Body of pancreas (tissue), 4 donors: ENCODE results near the gene AXL. TPM values are rescaled to one million over a fixed set of nuclear protein-coding genes. Genes with fewer than 3 reads are reported as not detected.

ENCODE experiments used
- ATAC-seq: fragments of 150-250 bp; one replicate; pipeline ENCODE4 v1.9.1; 2016
- DNase-seq, 4 donors: peaks; one replicate each; pipeline ENCODE4 v3.0.0-alpha.2; 2019
- H3K27ac ChIP-seq, 4 donors: fragments of 200-600 bp; sonication (generic); 1 replicate in 3 of 4; 2 replicates in 1 of 4; pipeline versions ENCODE4 v1.5.1 to v1.6.1; 2016 to 2019; ENCODE audit warnings: mild to moderate bottlenecking in 1 of 4, mixed read lengths in 1 of 4, moderate library complexity in 1 of 4
- H3K27me3 ChIP-seq, 2 donors: fragments of 200-600 bp; sonication (generic); one replicate each; pipeline ENCODE4 v1.6.0; 2016; ENCODE audit warnings: mild to moderate bottlenecking in 1 of 2
- H3K36me3 ChIP-seq, 2 donors: fragments of 200-600 bp; sonication (generic); replicated peaks in 1 of 2; 2 replicates each; pipeline ENCODE4 v1.5.1; 2016; ENCODE audit warnings: low read depth in 2 of 2; ENCODE audit not compliant: insufficient read depth in 1 of 2
- H3K4me1 ChIP-seq: fragments of 200-600 bp; sonication (generic); one replicate; pipeline ENCODE4 v1.6.0; 2016
- H3K4me3 ChIP-seq, 2 donors: fragments of 200-600 bp; sonication (generic); 1 replicate in 1 of 2; 2 replicates in 1 of 2; pipeline ENCODE4 v1.5.1; 2016 to 2019
- H3K9me3 ChIP-seq, 3 donors: fragments of 200-600 bp; sonication (generic); 1 replicate in 2 of 3; 2 replicates in 1 of 3; pipeline ENCODE4 v1.5.1; 2016
- CTCF ChIP-seq, 7 experiments: fragments of 450-650 bp in 4 of 7; fragments of 200-600 bp in 3 of 7; sonication (generic) in 3 of 7; IDR thresholded peaks; one replicate each; pipeline ENCODE4 v1.5.1; 2016 to 2019; ENCODE audit warnings: antibody characterized with exemption in 7 of 7
- POLR2A ChIP-seq, 3 donors: fragments of 450-650 bp; IDR thresholded peaks; one replicate each; pipeline ENCODE4 v1.6.1; 2016; ENCODE audit warnings: antibody characterized with exemption in 3 of 3, mild to moderate bottlenecking in 2 of 3
- WGBS, 2 donors: methylation state at CpG; one replicate each; pipeline ENCODE4 v1.1.5; 2017; 5-methylcytosine and 5-hydroxymethylcytosine counted together
- intact Hi-C: fragments of 100-400 bp; cut with DNase I; formaldehyde crosslinking; loops from one replicate; pipeline ENCODE4 v1.15.1; 2023
- total RNA-seq, 2 donors: library from RNA; depleted of rRNA; stranded (reverse); fragments of >200 nt; gene quantifications; one replicate each; pipeline ENCODE4 v1.1.0, GENCODE V29; 2016

Gene AXL
- total RNA-seq, 2 donors from 2014 or later, result 14.2 to 15.0 TPM

- TF ChIP-seq POLR2A (IDR thresholded peaks at IDR 0.05), result peak; percentile 64 to 96 (median 95)
- TF ChIP-seq CTCF (IDR thresholded peaks at IDR 0.05), result no peak
- Histone ChIP-seq H3K27ac (peak overlapping the region; percentile 89 to 99 (median 98)), H3K9me3 (no peaks in the 10 kb centered on the region), H3K4me3 (peak overlapping the region; percentile 10 to 23), H3K27me3 (no peaks in the 10 kb centered on the region), H3K36me3 (peaks cover 1 to 3% of the 10 kb centered on the region in 2 donors), H3K4me1 (peaks cover 33% of the 10 kb centered on the region)
- intact Hi-C loops, result no loop called here
- DNase-seq (peak; percentile 67 to 75 (median 71)), ATAC-seq (peak; percentile 12)
- 0% methylated on average over 34 to 46 of the region's 46 CpGs for WGBS, 2 donors
These were observed 44.2 kb downstream of the AXL start for GRCh38 chr19:41263042-41263849.

GRCh38 chr19:41263850-41264580, 45.0 kb downstream of the AXL start, which contains the start of gene HNRNPUL1:
HNRNPUL1 (plus strand) TSS chr19:41264372; CDS start chr19:41264504, 132 bp downstream.
- H3K27ac ChIP-seq, result peak within 1 kb of the TSS; percentile 97 to 99 (median 98)
- 0% methylated on average over 23 to 51 of the region's 55 CpGs for WGBS, 2 donors
- no peaks in the 10 kb centered on the region for H3K27me3 ChIP-seq
- TF ChIP-seq CTCF (IDR thresholded peaks at IDR 0.05), result peak in 4 of 7 experiments; percentile 39 to 44 (median 42)
- TF ChIP-seq POLR2A (IDR thresholded peaks at IDR 0.05), result no peak
- H3K36me3 ChIP-seq, result peaks cover 5 to 9% of the 10 kb centered on the region in 2 donors
- peaks cover 33% of the 10 kb centered on the region for H3K4me1 ChIP-seq
- ATAC-seq (peak; percentile 80), DNase-seq (peak; percentile 98 to 100 (median 99))
- H3K9me3 ChIP-seq, result no peaks in the 10 kb centered on the region
- intact Hi-C loops, result no loop called here
- H3K4me3 ChIP-seq, result peak within 1 kb of the TSS; percentile 71 to 85

- Histone ChIP-seq H3K36me3 (peaks cover 7 to 10% of the 10 kb centered on the region in 2 donors), H3K27me3 (no peaks in the 10 kb centered on the region), H3K4me1 (peaks cover 33% of the 10 kb centered on the region), H3K27ac (peak overlapping the region; percentile 88 to 99 (median 98)), H3K4me3 (peak overlapping the region; percentile 71 to 85), H3K9me3 (no peaks in the 10 kb centered on the region)
- TF ChIP-seq POLR2A (IDR thresholded peaks at IDR 0.05), result peak in 2 of 3 donors; percentile 40 to 45
- TF ChIP-seq CTCF (IDR thresholded peaks at IDR 0.05), result no peak
- peak; percentile 50 to 61 (median 54) for DNase-seq
- intact Hi-C loops, result no loop called here
- WGBS, 2 donors, result 0% methylated on average over 27 to 73 of the region's 75 CpGs
- ATAC-seq, result no peak
These were observed 45.8 kb downstream of the AXL start for GRCh38 chr19:41264581-41265394.

- Histone ChIP-seq H3K4me3 (peak overlapping the region; percentile 71 to 85), H3K4me1 (peaks cover 33% of the 10 kb centered on the region), H3K27ac (peak overlapping the region; percentile 88 to 99 (median 98)), H3K36me3 (peaks cover 9 to 10% of the 10 kb centered on the region in 2 donors), H3K27me3 (no peaks in the 10 kb centered on the region), H3K9me3 (no peaks in the 10 kb centered on the region)
- ATAC-seq (no peak), DNase-seq (peak; percentile 10 to 20 (median 18))
- 5 to 11% methylated on average over 10 to 17 of the region's 17 CpGs for WGBS, 2 donors
- TF ChIP-seq CTCF (IDR thresholded peaks at IDR 0.05) (no peak), POLR2A (IDR thresholded peaks at IDR 0.05) (peak in 2 of 3 donors; percentile 15 to 20)
- intact Hi-C loops, result no loop called here
These were observed 46.6 kb downstream of the AXL start for GRCh38 chr19:41265395-41266153.
